Adipocyte (in vitro differentiated cells): ENCODE measurements around the gene NPTX1.

ENCODE experiments used
- DNase-seq: peaks from one replicate; pipeline ENCODE4 v3.0.0-alpha.2; 2015; ENCODE audit warnings: low read depth
- H3K27me3 ChIP-seq: replicated peaks from 2 replicates; pipeline ENCODE4 v1.7.0; 2013; ENCODE audit warnings: mild to moderate bottlenecking, low read length, moderate library complexity; ENCODE audit not compliant: control insufficient read depth, insufficient read depth
- H3K36me3 ChIP-seq: 2 replicates; pipeline ENCODE4 v1.7.0; 2013; ENCODE audit warnings: low read length, mild to moderate bottlenecking, moderate library complexity; ENCODE audit not compliant: control insufficient read depth, insufficient read depth, severe bottlenecking
- H3K4me1 ChIP-seq: 2 replicates; pipeline ENCODE4 v1.7.0; 2013; ENCODE audit warnings: mild to moderate bottlenecking, low read length, moderate library complexity; ENCODE audit not compliant: control insufficient read depth, insufficient read depth
- H3K4me3 ChIP-seq: 2 replicates; pipeline ENCODE4 v1.7.0; 2013; ENCODE audit warnings: mild to moderate bottlenecking, low read length, moderate library complexity
- H3K9ac ChIP-seq: 2 replicates; pipeline ENCODE4 v1.7.0; 2013; ENCODE audit warnings: mild to moderate bottlenecking, low read length, moderate library complexity
- H3K9me3 ChIP-seq: 2 replicates; pipeline ENCODE4 v1.7.0; 2013; ENCODE audit warnings: mild to moderate bottlenecking, low read length, moderate library complexity; ENCODE audit not compliant: control insufficient read depth

Gene NPTX1

DNA sequence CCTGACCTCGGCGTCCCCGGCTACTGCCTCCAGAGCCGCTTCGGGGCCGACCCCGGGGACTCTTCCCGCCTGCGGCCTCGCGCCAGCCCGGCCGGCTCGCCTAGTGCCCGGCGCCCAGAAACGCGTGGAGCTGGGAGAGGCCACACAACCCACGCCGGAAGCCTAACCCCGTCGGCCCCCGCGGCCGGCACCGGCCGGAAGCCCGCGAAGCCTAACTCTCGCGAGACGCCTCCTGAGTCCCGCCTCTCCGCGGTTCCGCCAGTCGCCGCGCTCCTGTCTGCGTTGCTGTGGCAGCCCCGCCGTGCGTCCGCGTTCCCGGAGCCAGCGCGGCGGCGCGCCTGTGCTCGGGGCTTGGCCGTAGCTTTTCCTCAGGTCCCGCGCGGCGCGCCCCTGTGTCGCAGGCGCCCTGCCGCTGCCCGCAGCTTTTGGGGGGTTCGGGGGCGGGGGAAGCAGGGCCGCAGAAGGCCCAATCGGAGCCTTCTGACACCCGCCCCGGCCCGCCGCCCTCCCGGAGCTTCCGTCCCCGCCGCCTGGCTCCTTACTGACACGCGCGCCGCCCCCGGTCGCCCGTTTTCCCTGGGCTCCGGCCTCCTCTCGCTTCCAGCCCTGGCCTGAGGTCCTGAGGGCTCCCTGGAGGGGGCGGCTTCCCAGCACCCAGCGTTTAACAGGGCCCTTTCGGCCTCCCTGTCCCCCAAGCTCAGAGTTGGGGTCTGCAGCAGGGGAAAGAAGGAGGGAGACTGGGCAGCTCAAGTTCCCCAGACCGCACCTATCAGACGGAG, 21.7 kb downstream of the NPTX1 start:
- Histone ChIP-seq H3K27me3 (peaks cover 17% of the 10 kb centered on the region), H3K9ac (peak overlapping the region; percentile 95), H3K9me3 (no peaks in the 10 kb centered on the region), H3K4me1 (peaks cover 37% of the 10 kb centered on the region), H3K4me3 (peak overlapping the region; percentile 91), H3K36me3 (no peaks in the 10 kb centered on the region)
- DNase-seq, result peak; percentile 99

GRCh38 chr17:80453998-80454556, 22.3 kb downstream of the NPTX1 start:
- no peak for DNase-seq
- H3K4me3 ChIP-seq, result peak overlapping the region; percentile 91

GRCh38 chr17:80453126-80453997, 23.0 kb downstream of the NPTX1 start:
- DNase-seq, result no peak
- H3K9me3 ChIP-seq, result no peaks in the 10 kb centered on the region
- H3K4me1 ChIP-seq, result peaks cover 37% of the 10 kb centered on the region
- peak overlapping the region; percentile 91 for H3K4me3 ChIP-seq
- no peaks in the 10 kb centered on the region for H3K36me3 ChIP-seq
- H3K27me3 ChIP-seq, result peaks cover 3% of the 10 kb centered on the region
- H3K9ac ChIP-seq, result peak overlapping the region; percentile 95

More at GRCh38 chr17:80453998-80454556, 22.3 kb downstream of the NPTX1 start:
- Histone ChIP-seq H3K4me1 (peaks cover 37% of the 10 kb centered on the region), H3K9ac (peak overlapping the region; percentile 95), H3K27me3 (peaks cover 10% of the 10 kb centered on the region), H3K36me3 (no peaks in the 10 kb centered on the region), H3K9me3 (no peaks in the 10 kb centered on the region)

DNA sequence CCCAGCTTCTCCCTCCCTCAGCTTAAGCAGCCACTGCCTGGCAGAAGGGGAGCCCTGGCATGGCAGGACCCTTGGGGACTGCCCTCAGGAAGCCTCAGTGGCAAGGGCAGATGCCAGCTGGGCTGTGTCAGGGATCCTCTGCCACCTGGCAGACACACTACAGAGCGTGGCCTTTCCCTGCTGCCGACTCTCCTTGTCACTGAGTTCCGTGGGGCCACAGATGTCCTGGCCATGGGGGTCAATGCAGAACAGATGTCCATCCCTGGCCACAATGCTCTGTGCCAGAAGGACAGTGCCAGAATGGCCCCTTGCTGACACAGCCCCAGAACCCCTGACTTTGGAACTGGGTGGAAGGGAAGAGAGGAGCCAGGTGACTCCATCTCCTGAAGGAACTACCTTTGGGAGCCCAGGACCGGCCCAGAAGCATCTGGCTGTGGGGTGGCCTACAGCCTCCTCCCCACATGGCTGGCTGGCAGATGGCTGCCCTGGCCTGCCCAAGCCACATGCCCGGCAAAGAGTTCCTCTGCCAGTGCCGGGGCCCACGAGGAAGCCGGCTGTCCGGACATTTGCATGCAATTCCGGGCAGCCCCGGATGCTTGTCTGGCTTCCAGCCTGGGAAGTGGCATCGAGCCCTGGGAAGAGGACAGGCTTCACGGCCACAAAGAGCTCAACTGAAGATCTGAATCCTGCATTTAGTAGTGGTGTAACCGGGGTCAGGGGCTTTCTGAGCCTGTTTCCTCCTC, 24.1 kb downstream of the NPTX1 start:
- H3K4me3 ChIP-seq, result no peak overlapping the region
- no peak for DNase-seq
- no peaks in the 10 kb centered on the region for H3K36me3 ChIP-seq
- H3K9me3 ChIP-seq, result no peaks in the 10 kb centered on the region
- H3K4me1 ChIP-seq, result peaks cover 36% of the 10 kb centered on the region
- no peak overlapping the region for H3K9ac ChIP-seq
- no peaks in the 10 kb centered on the region for H3K27me3 ChIP-seq

DNA sequence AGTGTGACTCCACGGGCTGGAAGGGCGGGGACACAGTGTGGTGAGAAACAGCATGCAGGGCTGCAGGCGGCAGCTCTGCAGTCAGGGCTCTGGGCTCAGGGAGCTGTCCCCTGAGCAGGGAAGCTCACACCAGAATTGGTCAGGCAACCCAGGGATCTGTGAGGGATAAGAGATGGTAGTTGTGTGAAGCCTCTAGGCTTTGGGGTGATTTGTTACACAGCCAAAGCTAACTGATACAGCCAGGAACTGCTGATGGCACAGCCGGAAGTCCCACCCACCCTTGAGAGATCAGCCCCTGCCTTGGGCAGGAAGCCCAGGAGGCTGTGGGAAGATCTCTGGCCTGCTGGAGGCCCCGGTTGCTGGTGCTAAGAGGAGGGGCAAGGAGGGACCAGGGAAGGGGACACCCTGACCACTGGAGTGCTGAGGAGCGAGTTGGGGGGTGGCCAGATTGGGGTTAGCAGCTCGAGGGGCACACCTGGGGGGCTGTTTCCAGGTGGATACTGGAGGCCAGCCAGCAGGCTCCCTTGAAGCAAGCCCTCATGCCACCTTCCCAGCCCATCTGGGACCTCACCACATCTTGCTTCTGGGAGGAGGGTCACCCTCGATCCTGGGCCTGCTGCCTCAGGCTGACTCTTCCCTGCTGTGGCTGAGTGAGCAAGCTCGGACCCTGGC, 25.2 kb downstream of the NPTX1 start:
- H3K36me3 ChIP-seq, result no peaks in the 10 kb centered on the region
- no peaks in the 10 kb centered on the region for H3K27me3 ChIP-seq
- H3K4me1 ChIP-seq, result peaks cover 25% of the 10 kb centered on the region
- no peak overlapping the region for H3K9ac ChIP-seq
- no peak overlapping the region for H3K4me3 ChIP-seq
- DNase-seq, result no peak
- no peaks in the 10 kb centered on the region for H3K9me3 ChIP-seq

DNA sequence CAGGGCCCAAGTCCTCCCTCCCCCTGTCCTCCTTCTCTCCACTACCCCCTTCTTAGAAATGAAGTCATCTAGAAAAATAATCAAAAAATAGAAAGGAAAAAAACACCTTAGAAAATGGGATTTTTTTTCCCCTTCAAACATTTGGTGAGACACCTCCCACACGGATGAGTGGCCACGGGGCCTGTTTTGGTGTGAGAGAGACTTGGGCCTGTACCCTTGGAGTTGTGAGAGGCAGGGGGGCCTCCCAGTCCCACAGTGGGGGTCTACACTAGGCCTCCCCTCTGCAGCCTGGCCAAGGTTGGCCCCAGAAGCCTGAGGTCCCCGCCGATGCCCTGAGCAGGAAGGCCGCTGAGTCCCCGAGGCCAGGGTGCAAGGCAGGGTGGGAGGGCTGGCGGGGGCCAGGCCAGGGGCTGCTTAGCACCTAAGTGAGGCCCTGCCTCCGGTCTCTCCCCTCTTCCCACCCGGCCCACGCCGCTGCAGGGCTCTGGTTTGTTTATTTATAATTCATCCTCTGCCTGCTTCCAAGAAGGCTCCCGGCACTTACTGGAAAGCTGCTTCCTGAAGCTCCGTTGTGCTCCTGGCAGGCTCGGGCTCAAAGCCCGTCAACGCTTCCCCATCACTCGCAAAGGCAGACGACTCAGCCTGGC, 26.4 kb downstream of the NPTX1 start:
- no peaks in the 10 kb centered on the region for H3K9me3 ChIP-seq
- DNase-seq, result peak; percentile 34

DNA sequence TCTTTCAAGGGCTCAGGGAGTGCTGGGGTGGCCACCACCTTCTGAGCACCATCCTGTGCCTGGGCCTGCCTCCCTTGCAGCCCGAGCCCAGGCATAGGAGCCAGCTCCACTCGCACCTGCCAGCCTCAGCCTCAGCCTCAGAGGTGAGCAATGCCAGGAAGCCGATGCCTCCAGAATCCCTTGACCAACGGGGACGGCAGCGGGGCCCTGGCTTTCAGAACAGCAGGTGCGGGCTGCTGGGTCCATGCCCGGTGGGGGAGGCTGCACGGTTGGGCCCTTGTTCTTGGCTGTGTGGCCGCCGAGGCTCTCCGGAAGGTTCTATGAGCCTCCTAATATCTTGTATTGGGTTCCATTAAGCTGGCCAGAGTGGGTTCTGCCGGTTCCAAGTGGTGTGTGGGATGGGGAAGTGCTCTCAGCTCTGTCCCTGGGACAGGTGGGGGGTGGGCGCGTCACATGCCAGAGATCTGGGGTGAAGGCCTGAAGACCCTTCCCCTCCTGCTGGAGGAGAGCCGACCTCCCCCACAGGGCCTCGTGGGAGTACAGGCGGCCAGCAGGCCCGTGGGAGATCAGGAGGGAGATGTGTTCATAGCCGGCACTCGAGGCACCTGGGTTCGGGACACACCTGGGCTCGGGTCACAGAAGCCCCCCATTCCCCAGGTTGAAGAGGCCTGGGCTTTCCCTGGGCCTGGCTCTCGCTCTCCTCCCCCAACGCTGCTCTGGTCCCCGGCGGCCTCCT, 27.0 kb downstream of the NPTX1 start:
- H3K4me3 ChIP-seq, result no peak overlapping the region
- no peaks in the 10 kb centered on the region for H3K9me3 ChIP-seq
- H3K4me1 ChIP-seq, result peaks cover 16% of the 10 kb centered on the region
- H3K9ac ChIP-seq, result no peak overlapping the region
- peaks cover under 1% of the 10 kb centered on the region for H3K27me3 ChIP-seq
- no peaks in the 10 kb centered on the region for H3K36me3 ChIP-seq
- no peak for DNase-seq

More for the DNA sequence above, 26.4 kb downstream of the NPTX1 start:
- Histone ChIP-seq H3K27me3 (no peaks in the 10 kb centered on the region), H3K4me1 (peaks cover 16% of the 10 kb centered on the region), H3K9ac (no peak overlapping the region), H3K4me3 (no peak overlapping the region), H3K36me3 (no peaks in the 10 kb centered on the region)

DNA sequence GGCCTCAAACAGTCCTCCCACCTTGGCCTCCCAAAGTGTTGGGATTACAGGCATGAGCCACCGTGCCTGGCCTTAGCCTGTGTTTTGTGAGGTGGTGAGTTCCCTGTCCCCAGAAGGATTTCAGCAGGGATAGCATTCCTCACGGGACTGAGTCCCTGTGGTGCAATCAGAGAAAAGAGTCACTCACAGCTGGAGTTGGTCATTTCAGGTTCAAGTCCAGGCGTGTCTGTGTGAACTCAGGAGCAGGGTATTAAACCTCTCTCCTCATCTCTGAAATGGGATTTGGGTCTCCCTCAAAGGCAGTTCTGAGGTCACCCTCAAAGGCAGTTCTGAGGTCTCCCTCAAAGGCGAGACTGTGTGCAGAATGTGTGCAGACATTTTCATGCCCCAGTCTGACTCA, 28.6 kb downstream of the NPTX1 start:
- no peak for DNase-seq
- H3K27me3 ChIP-seq, result peaks cover 2% of the 10 kb centered on the region
- no peaks in the 10 kb centered on the region for H3K36me3 ChIP-seq
- H3K9me3 ChIP-seq, result no peaks in the 10 kb centered on the region
- H3K4me3 ChIP-seq, result no peak overlapping the region
- H3K4me1 ChIP-seq, result peaks cover 1% of the 10 kb centered on the region
- H3K9ac ChIP-seq, result no peak overlapping the region

DNA sequence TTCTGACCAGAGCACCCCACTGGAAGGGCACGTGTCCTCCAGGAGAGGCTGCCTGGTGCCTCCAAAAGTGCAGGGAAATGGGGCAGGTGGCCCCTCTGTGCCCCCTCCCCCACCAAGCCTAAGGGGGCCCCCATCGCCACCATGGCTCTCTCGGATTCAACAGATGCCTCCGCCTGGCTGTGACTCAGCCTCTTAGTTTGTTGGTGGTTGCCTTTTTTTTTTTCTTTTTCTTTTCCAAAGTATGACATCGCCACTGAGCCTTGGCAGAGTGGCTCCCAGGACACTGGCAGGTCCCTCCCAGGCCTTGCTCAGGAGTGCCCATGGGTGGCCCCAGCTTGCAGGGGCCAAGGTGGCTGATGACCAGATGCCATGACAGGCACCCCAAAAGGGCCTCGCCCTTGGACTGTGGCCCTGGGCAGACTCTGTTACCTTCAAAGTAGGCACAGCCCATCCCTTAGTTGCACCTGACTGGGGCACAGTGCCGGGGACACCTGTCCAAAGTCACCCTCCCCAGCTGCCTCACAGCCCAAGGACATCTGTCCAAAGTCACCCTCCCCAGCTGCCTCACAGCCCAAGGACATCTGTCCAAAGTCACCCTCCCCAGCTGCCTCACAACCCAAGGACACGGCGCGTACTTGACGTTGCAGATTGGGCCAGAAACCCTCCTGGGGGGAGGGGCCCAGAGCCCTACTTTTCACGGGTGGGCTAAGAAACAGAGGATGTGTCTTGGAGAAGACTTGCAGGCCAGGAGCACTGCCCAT, 29.6 kb downstream of the NPTX1 start:
- H3K9ac ChIP-seq, result no peak overlapping the region
- peaks cover 5% of the 10 kb centered on the region for H3K27me3 ChIP-seq
- H3K36me3 ChIP-seq, result no peaks in the 10 kb centered on the region
- H3K4me1 ChIP-seq, result no peaks in the 10 kb centered on the region
- H3K9me3 ChIP-seq, result no peaks in the 10 kb centered on the region
- H3K4me3 ChIP-seq, result no peak overlapping the region
- peak; percentile 52 for DNase-seq
